Measurements from ENCODE around the gene CYP46A1. TPM values are rescaled to one million over a fixed set of nuclear protein-coding genes. Genes with fewer than 3 reads are reported as not detected.
A peak's percentile ranks its signal among the peaks of the same experiment; 100 is the strongest.

CYP46A1 gene
- total and polyA plus RNA-seq, 4 donors, result 0.14 to 0.92 (median 0.48) TPM

GRCh38 chr14:99691111-99691885, 7.2 kb downstream of the CYP46A1 start:
- 92% methylated on average over 13 of the region's 13 CpGs for WGBS
- DNase-seq (ENCODE audit: low spot score), result peak; percentile 24

More at GRCh38 chr14:99691111-99691885, 7.2 kb downstream of the CYP46A1 start:
- no peak overlapping the region for H3K4me3 ChIP-seq (ENCODE audit: low read depth in 1 of 3, low read length in 3 of 3)
- TF ChIP-seq NR2F2 (IDR thresholded peaks at IDR 0.05) (no peak), CTCF (IDR thresholded peaks at IDR 0.05; ENCODE audit: low read depth, low read length, missing input control) (no peak), JUND (IDR thresholded peaks at IDR 0.05) (no peak), MAX (IDR thresholded peaks at IDR 0.05) (no peak), HNF4G (IDR thresholded peaks at IDR 0.05) (no peak), EGR1 (IDR thresholded peaks at IDR 0.05; ENCODE audit: low read depth in 2 of 2) (no peak), SP1 (IDR thresholded peaks at IDR 0.05) (no peak), HNF4A (conservative IDR thresholded peaks at IDR 0.05) (no peak), YY1 (IDR thresholded peaks at IDR 0.05) (no peak), TAF1 (conservative IDR thresholded peaks at IDR 0.05) (no peak), FOXA2 (IDR thresholded peaks at IDR 0.05) (no peak), GABPA (IDR thresholded peaks at IDR 0.05 in 1 of 2, conservative IDR thresholded peaks at IDR 0.05 in 1 of 2) (no peak), FOXA1 (IDR thresholded peaks at IDR 0.05) (no peak), RAD21 (IDR thresholded peaks at IDR 0.05) (no peak), ZBTB33 (IDR thresholded peaks at IDR 0.05) (no peak), ATF3 (IDR thresholded peaks at IDR 0.05) (no peak), RXRA (IDR thresholded peaks at IDR 0.05) (no peak), REST (IDR thresholded peaks at IDR 0.05) (no peak)
- no peaks in the 10 kb centered on the region for H3K4me1 ChIP-seq (ENCODE audit: control insufficient read depth in 4 of 4, insufficient read depth in 4 of 4, low read length in 3 of 4)
- H3K9me3 ChIP-seq (ENCODE audit: control insufficient read depth in 4 of 4, low read length in 3 of 4), result no peaks in the 10 kb centered on the region
- no peak overlapping the region for H3K27ac ChIP-seq (ENCODE audit: low read depth in 1 of 2, low read length in 2 of 2)
- no peaks in the 10 kb centered on the region for H3K36me3 ChIP-seq (ENCODE audit: control insufficient read depth in 4 of 4, insufficient read depth in 3 of 4, low read depth in 1 of 4, low read length in 3 of 4)
- no peaks in the 10 kb centered on the region for H3K27me3 ChIP-seq (ENCODE audit: control insufficient read depth in 4 of 4, insufficient read depth in 4 of 4, low read length in 3 of 4)
- H3K9ac ChIP-seq (ENCODE audit: low read depth in 1 of 2, low read length in 2 of 2), result no peak overlapping the region

Data from liver (tissue), 9 donors.